ENCODE data around the gene CGN.

GRCh38 chr1:151499930-151500329 is 11.3 kb upstream of the CGN start:
- TF ChIP-seq EZH2 (IDR thresholded peaks at IDR 0.05; ENCODE audit: borderline replicate concordance, insufficient read depth, low read length, poor library complexity, severe bottlenecking) = no peak
- no peak for TF ChIP-seq CTCF (IDR thresholded peaks at IDR 0.05; ENCODE audit: poor library complexity, severe bottlenecking)
- no peak for TF ChIP-seq TAF1 (IDR thresholded peaks at IDR 0.05; ENCODE audit: low read depth)
- TF ChIP-seq MXI1 (conservative IDR thresholded peaks at IDR 0.05; ENCODE audit: poor library complexity, severe bottlenecking) = no peak

Measured in neural cell (in vitro differentiated cells).